SK-N-SH (cell line): ENCODE results near the gene CLCN6. TPM values are rescaled to one million over a fixed set of nuclear protein-coding genes. Genes with fewer than 3 reads are reported as not detected.

ENCODE experiments used
- CTCF ChIA-PET: fragments of 300-600, 350-600 bp; formaldehyde crosslinking; extraction: SDS; loops from one replicate; lab custom pipeline; 2021; lab: Yijun Ruan, JAX
- POLR2A ChIA-PET: fragments of 350-600 bp; sonication (Branson Sonifier 250); formaldehyde crosslinking; extraction: SDS; loops from one replicate; lab custom pipeline; 2020; ENCODE audit warnings: antibody characterized with exemption, inconsistent platforms; lab: Yijun Ruan, JAX
- DNase-seq: peaks from one replicate; pipeline ENCODE4 v3.0.0; 2012
- H2AFZ ChIP-seq: fragments of 200-600 bp; sonication (generic); 2 replicates; pipeline ENCODE4 v1.8.1; 2016; ENCODE audit warnings: antibody characterized with exemption, mild to moderate bottlenecking, low read depth
- H3F3A ChIP-seq: fragments of 200-600 bp; sonication (generic); replicated peaks from 2 replicates; pipeline ENCODE3; 2016; ENCODE audit warnings: antibody characterized with exemption, mild to moderate bottlenecking; ENCODE audit not compliant: insufficient read depth
- H3K27ac ChIP-seq, 2 experiments: fragments of 200-500 bp in 1 of 2; fragments of 200-600 bp in 1 of 2; sonication (Bioruptor generic) in 1 of 2; sonication (generic), shearing (Covaris generic) in 1 of 2; 2 replicates each; pipeline versions ENCODE4 v1.5.1 to v1.6.1; 2014 to 2016; ENCODE audit warnings: low read depth in 2 of 2, inconsistent platforms in 1 of 2, low read length in 1 of 2, mild to moderate bottlenecking in 1 of 2, mixed read lengths in 1 of 2
- H3K27me3 ChIP-seq: fragments of 200-600 bp; sonication (generic), shearing (Covaris generic); 2 replicates; pipeline ENCODE4 v1.6.1; 2016; ENCODE audit warnings: mixed run types; ENCODE audit not compliant: insufficient read depth
- H3K36me3 ChIP-seq, 2 experiments: fragments of 200-500 bp in 1 of 2; fragments of 200-600 bp in 1 of 2; sonication (Bioruptor generic) in 1 of 2; sonication (generic) in 1 of 2; replicated peaks in 1 of 2; 2 replicates each; pipeline versions ENCODE3 to v1.5.1; 2014 to 2016; ENCODE audit warnings: low read length in 1 of 2, mild to moderate bottlenecking in 1 of 2; ENCODE audit not compliant: insufficient read depth in 2 of 2, control insufficient read depth in 1 of 2
- H3K4me1 ChIP-seq, 2 experiments: fragments of 200-500 bp in 1 of 2; fragments of 200-600 bp in 1 of 2; sonication (Bioruptor generic) in 1 of 2; sonication (generic), shearing (Covaris generic) in 1 of 2; 2 replicates each; pipeline versions ENCODE4 v1.5.1 to v1.6.1; 2014 to 2016; ENCODE audit warnings: low read depth in 1 of 2, low read length in 1 of 2, mixed run types in 1 of 2; ENCODE audit not compliant: insufficient read depth in 2 of 2, control insufficient read depth in 1 of 2
- H3K4me2 ChIP-seq: fragments of 200-600 bp; sonication (generic), shearing (Covaris generic); 2 replicates; pipeline ENCODE4 v1.6.1; 2017; ENCODE audit warnings: mixed run types
- H3K4me3 ChIP-seq, 2 experiments: fragments of 200-500 bp in 1 of 2; fragments of 200-600 bp in 1 of 2; sonication (Bioruptor generic) in 1 of 2; sonication (generic), shearing (Covaris generic) in 1 of 2; 2 replicates each; pipeline versions ENCODE4 v1.5.1 to v1.8.1; 2014 to 2016; ENCODE audit warnings: low read depth in 2 of 2, inconsistent platforms in 1 of 2, low read length in 1 of 2, mild to moderate bottlenecking in 1 of 2, mixed read lengths in 1 of 2, moderate library complexity in 1 of 2
- H3K79me2 ChIP-seq: fragments of 200-600 bp; sonication (generic); 2 replicates; pipeline ENCODE4 v1.8.1; 2017; ENCODE audit warnings: mild to moderate bottlenecking; ENCODE audit not compliant: insufficient read depth
- H3K9ac ChIP-seq: fragments of 200-600 bp; sonication (generic); 2 replicates; pipeline ENCODE4 v1.6.1; 2017; ENCODE audit warnings: mixed run types
- H3K9me2 ChIP-seq: fragments of 200-600 bp; sonication (generic); 2 replicates; pipeline ENCODE4 v1.6.1; 2017; ENCODE audit warnings: mixed run types
- H3K9me3 ChIP-seq: fragments of 200-600 bp; sonication (generic); 2 replicates; pipeline ENCODE4 v1.6.1; 2017; ENCODE audit warnings: mixed run types, mild to moderate bottlenecking, moderate library complexity
- H4K20me1 ChIP-seq: fragments of 200-600 bp; sonication (generic); 2 replicates; pipeline ENCODE4 v1.6.1; 2017; ENCODE audit warnings: mild to moderate bottlenecking, mixed run types; ENCODE audit not compliant: insufficient read depth
- CHD2 ChIP-seq: fragments of 150-350 bp; IDR thresholded peaks from 2 replicates; pipeline ENCODE4 v1.6.1; 2018; ENCODE audit warnings: low read length; ENCODE audit not compliant: partially characterized antibody
- ELF1 ChIP-seq: IDR thresholded peaks from 2 replicates; pipeline ENCODE4 v1.4.0; 2012
- EP300 ChIP-seq, 2 experiments: IDR thresholded peaks; 2 replicates each; pipeline versions ENCODE4 v1.4.0 to v1.6.1; 2012; ENCODE audit warnings: borderline replicate concordance in 1 of 2, low read depth in 1 of 2, low read length in 1 of 2
- EZH2phosphoT487 ChIP-seq: fragments of 200-600 bp; sonication (generic); IDR thresholded peaks from 2 replicates; pipeline ENCODE4 v1.6.1; 2017; ENCODE audit warnings: low read depth, mixed run types, mild to moderate bottlenecking, antibody characterized with exemption, moderate library complexity, borderline replicate concordance
- NFIC ChIP-seq: IDR thresholded peaks from 2 replicates; pipeline ENCODE4 v1.4.0; 2012; ENCODE audit warnings: borderline replicate concordance
- NRF1 ChIP-seq: IDR thresholded peaks from 2 replicates; pipeline ENCODE4 v1.6.1; 2012; ENCODE audit warnings: low read depth, mild to moderate bottlenecking, low read length
- PBX3 ChIP-seq: IDR thresholded peaks from 2 replicates; pipeline ENCODE4; 2012
- RCOR1 ChIP-seq: fragments of 150-350 bp; IDR thresholded peaks from 2 replicates; pipeline ENCODE4 v1.6.1; 2017; ENCODE audit warnings: antibody characterized with exemption, low read length
- RFX5 ChIP-seq: IDR thresholded peaks from 2 replicates; pipeline ENCODE4 v1.6.1; 2012; ENCODE audit warnings: mild to moderate bottlenecking, improper control_type of control experiment, low read length
- TEAD4 ChIP-seq: IDR thresholded peaks from 2 replicates; pipeline ENCODE4 v1.4.0; 2012; ENCODE audit warnings: mild to moderate bottlenecking, borderline replicate concordance; ENCODE audit not compliant: insufficient read depth
- ZBTB33 ChIP-seq: IDR thresholded peaks from 2 replicates; pipeline ENCODE4 v1.4.0; 2012; ENCODE audit warnings: low read depth, borderline replicate concordance
- WGBS: methylation state at CpG from one replicate; pipeline ENCODE4 v1.1.6; 2017; ENCODE audit warnings: low lambda C conversion rate; 5-methylcytosine and 5-hydroxymethylcytosine counted together
- polyA plus RNA-seq, 3 experiments: library from polyadenylated mRNA; depleted of rRNA; stranded (reverse); fragments of >200 nt; gene quantifications; 2 replicates each; pipeline ENCODE4 v1.2.3, GENCODE V29; 2012

The CLCN6 gene
- polyA plus RNA-seq, 1 of the 3 experiments (the other 2 are of a cell fraction): 7.4 TPM

GRCh38 chr1:11770011-11770410 is 36.0 kb upstream of the CLCN6 start:
- ChIA-PET CTCF (no interaction called here), POLR2A (no interaction called here)
- TF ChIP-seq RCOR1 (no peak), PBX3 (no peak), TEAD4 (no peak), CHD2 (no peak), EZH2phosphoT487 (no peak), ZBTB33 (no peak), ELF1 (no peak)
- peaks cover 0 to 6% of the 10 kb centered on the region in 2 experiments; a peak in 1 of 4 replicates for H3K4me1 ChIP-seq
- H3F3A ChIP-seq: no peaks in the 10 kb centered on the region
- no peak overlapping the region for H3K4me3 ChIP-seq
- H3K9me3 ChIP-seq: no peaks in the 10 kb centered on the region
- no peak overlapping the region for H2AFZ ChIP-seq
- no peak overlapping the region for H3K9ac ChIP-seq
- H3K27ac ChIP-seq: no peak overlapping the region
- no peaks in the 10 kb centered on the region for H3K27me3 ChIP-seq
- H3K79me2 ChIP-seq: no peaks in the 10 kb centered on the region
- H3K9me2 ChIP-seq: no peaks in the 10 kb centered on the region
- no peak for DNase-seq
- H3K4me2 ChIP-seq: no peak overlapping the region
- H3K36me3 ChIP-seq: no peaks in the 10 kb centered on the region
- no peaks in the 10 kb centered on the region for H4K20me1 ChIP-seq

GRCh38 chr1:11771481-11772043 is 34.4 kb upstream of the CLCN6 start:
- Histone ChIP-seq H2AFZ (no peak overlapping the region), H3K4me1 (peaks cover 0 to 6% of the 10 kb centered on the region in 2 experiments; a peak in 1 of 4 replicates), H4K20me1 (no peaks in the 10 kb centered on the region), H3K79me2 (no peaks in the 10 kb centered on the region), H3K9me2 (no peaks in the 10 kb centered on the region), H3K9me3 (no peaks in the 10 kb centered on the region), H3K36me3 (no peaks in the 10 kb centered on the region), H3K4me2 (no peak overlapping the region), H3K9ac (no peak overlapping the region), H3K4me3 (no peak overlapping the region), H3K27me3 (no peaks in the 10 kb centered on the region), H3F3A (no peaks in the 10 kb centered on the region), H3K27ac (no peak overlapping the region)
- WGBS: 60% methylated on average over 6 of the region's 11 CpGs
- TF ChIP-seq NFIC: no peak
- TF ChIP-seq NRF1: no peak
- TF ChIP-seq EP300 (IDR thresholded peaks at IDR 0.05; ENCODE audit: borderline replicate concordance in 1 of 2, low read depth in 1 of 2, low read length in 1 of 2): no peak
- TF ChIP-seq RFX5: no peak
- ChIA-PET CTCF (interaction anchor here (2.7 kb wide), 1 partner anchor 14 kb away, joined by 11 read pairs; no protein-coding TSS in a partner anchor), POLR2A (no interaction called here)
- DNase-seq: no peak
